H1 (cell line): ENCODE data around the gene SLC9C1. TPM values are rescaled to one million over a fixed set of nuclear protein-coding genes. Genes with fewer than 3 reads are reported as not detected.

ENCODE experiments used
- CTCF ChIA-PET: fragments of 300-600 bp; sonication (Branson Sonifier 250); formaldehyde crosslinking; loops from one replicate; lab custom pipeline; 2021; ENCODE audit not compliant: partially characterized antibody; lab: Charles Lee
- POLR2A ChIA-PET: fragments of 300-600 bp; sonication (Branson Sonifier 250); formaldehyde crosslinking; loops from one replicate; lab custom pipeline; 2021; ENCODE audit warnings: inconsistent platforms; ENCODE audit not compliant: partially characterized antibody; lab: Charles Lee
- DNase-seq, 2 experiments: peaks; one replicate each; pipeline versions ENCODE4 v3.0.0 to v3.0.0-alpha.2; 2010 to 2022; ENCODE audit warnings: low spot score in 2 of 2, low read depth in 1 of 2, mixed read lengths in 1 of 2
- FAIRE-seq: peaks from 2 replicates; lab custom pipeline; 2011; peaks lifted over from hg19 to GRCh38; lab: Jason Lieb, UNC
- H2AFZ ChIP-seq: 2 replicates; pipeline ENCODE4 v1.8.1; 2012; ENCODE audit warnings: low read length, inconsistent platforms
- H2AK5ac ChIP-seq: 2 replicates; pipeline ENCODE4 v1.6.1; 2013; ENCODE audit warnings: low read depth, low read length
- H2BK120ac ChIP-seq: replicated peaks from 2 replicates; pipeline ENCODE3; 2013; ENCODE audit warnings: low read depth, low read length, inconsistent platforms
- H2BK12ac ChIP-seq: 2 replicates; pipeline ENCODE4 v1.6.1; 2013; ENCODE audit warnings: low read depth, low read length
- H2BK15ac ChIP-seq: 2 replicates; pipeline ENCODE4 v1.6.1; 2013; ENCODE audit warnings: low read length
- H2BK20ac ChIP-seq: 2 replicates; pipeline ENCODE4 v1.6.1; 2013; ENCODE audit warnings: low read length
- H2BK5ac ChIP-seq: 2 replicates; pipeline ENCODE4 v1.6.1; 2013; ENCODE audit warnings: low read depth, low read length
- H3K14ac ChIP-seq: 2 replicates; pipeline ENCODE4 v1.6.1; 2013; ENCODE audit warnings: inconsistent platforms; ENCODE audit not compliant: insufficient read length
- H3K18ac ChIP-seq: 2 replicates; pipeline ENCODE4 v1.6.1; 2013; ENCODE audit warnings: low read length; ENCODE audit errors: extremely low read depth
- H3K23ac ChIP-seq: 2 replicates; pipeline ENCODE4 v1.6.1; 2013; ENCODE audit warnings: inconsistent platforms; ENCODE audit not compliant: insufficient read length
- H3K23me2 ChIP-seq: 2 replicates; pipeline ENCODE4 v1.6.1; 2013; ENCODE audit warnings: low read depth, low read length
- H3K27ac ChIP-seq: 2 replicates; pipeline ENCODE4 v1.6.1; 2011; ENCODE audit warnings: low read depth, low read length, inconsistent platforms
- H3K27me3 ChIP-seq, 4 experiments: replicated peaks in 1 of 4; 1 replicate in 1 of 4; 2 replicates in 3 of 4; pipeline versions ENCODE4 v1.6.1 to v1.8.1; 2011 to 2013; ENCODE audit warnings: low read length in 3 of 4, mild to moderate bottlenecking in 3 of 4, inconsistent platforms in 2 of 4, mixed read lengths in 2 of 4, moderate library complexity in 1 of 4; ENCODE audit not compliant: control insufficient read depth in 3 of 4, insufficient read depth in 3 of 4; ENCODE audit errors: extremely low read depth in 1 of 4
- H3K36me3 ChIP-seq, 4 experiments: 2 replicates each; pipeline versions ENCODE4 v1.6.1 to v1.8.1; 2011 to 2013; ENCODE audit warnings: mild to moderate bottlenecking in 4 of 4, low read length in 3 of 4, moderate library complexity in 2 of 4, control low read depth in 1 of 4, inconsistent platforms in 1 of 4; ENCODE audit not compliant: insufficient read depth in 4 of 4, control insufficient read depth in 2 of 4
- H3K4ac ChIP-seq: replicated peaks from 2 replicates; pipeline ENCODE3; 2013; ENCODE audit warnings: low read length, low read depth, mixed read lengths, inconsistent platforms; ENCODE audit not compliant: insufficient read length
- H3K4me1 ChIP-seq, 4 experiments: replicated peaks in 1 of 4; 1 replicate in 1 of 4; 2 replicates in 3 of 4; pipeline versions ENCODE4 v1.6.1 to v1.8.1; 2011 to 2013; ENCODE audit warnings: low read length in 3 of 4, inconsistent platforms in 2 of 4, mixed read lengths in 1 of 4; ENCODE audit not compliant: insufficient read depth in 4 of 4, control insufficient read depth in 3 of 4
- H3K4me2 ChIP-seq, 2 experiments: 2 replicates each; pipeline versions ENCODE4 v1.6.1 to v1.8.1; 2011 to 2013; ENCODE audit warnings: low read depth in 2 of 2, low read length in 2 of 2, control low read depth in 1 of 2, inconsistent platforms in 1 of 2, mild to moderate bottlenecking in 1 of 2; ENCODE audit not compliant: insufficient read depth in 1 of 2
- H3K4me3 ChIP-seq, 4 experiments: fragments of 200-600, 300-600 bp in 1 of 4; sonication (generic), shearing (Covaris generic), sonication (Bioruptor Twin) in 1 of 4; 2 replicates each; pipeline versions ENCODE4 v1.5.1 to v1.8.1; 2011 to 2016; ENCODE audit warnings: low read length in 4 of 4, low read depth in 3 of 4, control low read depth in 2 of 4, inconsistent platforms in 2 of 4, mild to moderate bottlenecking in 2 of 4, mixed read lengths in 1 of 4, moderate library complexity in 1 of 4; ENCODE audit not compliant: insufficient read depth in 2 of 4; ENCODE audit errors: extremely low read depth in 1 of 4
- H3K56ac ChIP-seq: replicated peaks from 2 replicates; pipeline ENCODE3; 2013; ENCODE audit warnings: low read depth, mild to moderate bottlenecking, mixed read lengths, low read length, inconsistent platforms; ENCODE audit not compliant: insufficient read length
- H3K79me1 ChIP-seq: 2 replicates; pipeline ENCODE4 v1.6.1; 2013; ENCODE audit warnings: low read depth, low read length, control low read depth
- H3K79me2 ChIP-seq, 2 experiments: 2 replicates each; pipeline versions ENCODE4 v1.6.1 to v1.8.1; 2012 to 2013; ENCODE audit warnings: low read length in 2 of 2, mild to moderate bottlenecking in 2 of 2, inconsistent platforms in 1 of 2; ENCODE audit not compliant: insufficient read depth in 2 of 2, control insufficient read depth in 1 of 2
- H3K9ac ChIP-seq, 4 experiments: replicated peaks in 1 of 4; 1 replicate in 1 of 4; 2 replicates in 3 of 4; pipeline versions ENCODE4 v1.6.1 to v1.8.1; 2011 to 2013; ENCODE audit warnings: low read depth in 3 of 4, low read length in 3 of 4, control low read depth in 2 of 4, mild to moderate bottlenecking in 2 of 4, moderate library complexity in 2 of 4, inconsistent platforms in 1 of 4; ENCODE audit errors: extremely low read depth in 1 of 4
- H3K9me3 ChIP-seq, 2 experiments: 2 replicates each; pipeline versions ENCODE4 v1.6.1 to v1.8.1; 2012 to 2013; ENCODE audit warnings: mild to moderate bottlenecking in 2 of 2, moderate library complexity in 2 of 2, control low read depth in 1 of 2, inconsistent platforms in 1 of 2, low read depth in 1 of 2, low read length in 1 of 2, mixed read lengths in 1 of 2; ENCODE audit not compliant: insufficient read depth in 2 of 2
- H4K20me1 ChIP-seq, 2 experiments: replicated peaks in 1 of 2; 2 replicates each; pipeline versions ENCODE3 to v1.8.1; 2011 to 2013; ENCODE audit warnings: inconsistent platforms in 2 of 2, low read length in 2 of 2, mild to moderate bottlenecking in 1 of 2; ENCODE audit not compliant: insufficient read depth in 2 of 2, control insufficient read depth in 1 of 2
- H4K5ac ChIP-seq: 2 replicates; pipeline ENCODE4 v1.6.1; 2013; ENCODE audit warnings: low read length, low read depth, mixed read lengths, inconsistent platforms; ENCODE audit not compliant: insufficient read length
- H4K8ac ChIP-seq: 2 replicates; pipeline ENCODE4 v1.8.0; 2013; ENCODE audit warnings: mild to moderate bottlenecking, moderate library complexity, low read length, inconsistent platforms; ENCODE audit not compliant: insufficient read depth; ENCODE audit errors: extremely low read depth
- H4K91ac ChIP-seq: replicated peaks from 2 replicates; pipeline ENCODE3; 2013; ENCODE audit warnings: low read length, mixed read lengths, inconsistent platforms; ENCODE audit not compliant: insufficient read length
- ASH2L ChIP-seq: fragments of 200-600, 300-600 bp; sonication (generic); IDR thresholded peaks from one replicate; pipeline ENCODE4 v1.7.1; 2017; ENCODE audit warnings: low read length
- BACH1 ChIP-seq: IDR thresholded peaks from 2 replicates; pipeline ENCODE4 v1.6.1; 2012; ENCODE audit warnings: low read length, improper control_type of control experiment
- EGR1 ChIP-seq: IDR thresholded peaks from 2 replicates; pipeline ENCODE4 v1.6.1; 2011; ENCODE audit warnings: low read depth, low read length, borderline replicate concordance
- EZH2 ChIP-seq: fragments of 200-600 bp; sonication (generic); IDR thresholded peaks from 2 replicates; pipeline ENCODE4 v1.7.1; 2012; ENCODE audit warnings: low read depth, mild to moderate bottlenecking, moderate library complexity, low read length, inconsistent platforms; ENCODE audit not compliant: severe bottlenecking
- HDAC6 ChIP-seq: IDR thresholded peaks from one replicate; pipeline ENCODE4 v1.7.1; 2012; ENCODE audit warnings: low read depth, mild to moderate bottlenecking, inconsistent platforms, low read length, moderate library complexity
- JUN ChIP-seq: IDR thresholded peaks from 2 replicates; pipeline ENCODE4 v1.6.1; 2011; ENCODE audit warnings: low read depth, mild to moderate bottlenecking, improper control_type of control experiment, low read length
- POLR2A ChIP-seq, 2 experiments: IDR thresholded peaks; 1 replicate in 1 of 2; 2 replicates in 1 of 2; pipeline ENCODE4 v1.6.1; 2011; ENCODE audit warnings: low read depth in 2 of 2, low read length in 2 of 2, mild to moderate bottlenecking in 2 of 2; ENCODE audit errors: control extremely low read depth in 1 of 2
- SIX5 ChIP-seq: IDR thresholded peaks from 2 replicates; pipeline ENCODE4 v1.6.1; 2011; ENCODE audit warnings: mild to moderate bottlenecking, low read depth, low read length
- SP2 ChIP-seq: IDR thresholded peaks from 2 replicates; pipeline ENCODE4 v1.6.1; 2012; ENCODE audit warnings: mild to moderate bottlenecking, low read length, inconsistent platforms
- SUZ12 ChIP-seq: fragments of 200-600 bp; sonication (generic); IDR thresholded peaks from 2 replicates; pipeline ENCODE4 v1.6.1; 2012; ENCODE audit warnings: mild to moderate bottlenecking, inconsistent platforms, low read length, moderate library complexity, mixed read lengths
- WGBS, 2 experiments: shearing (Covaris generic) in 1 of 2; methylation state at CpG; one replicate each; pipeline versions ENCODE4 v1.1.6 to v1.1.7; 2013 to 2015; ENCODE audit warnings: low lambda C conversion rate in 2 of 2, mixed read lengths in 2 of 2, inconsistent platforms in 1 of 2, low coverage in 1 of 2, missing lambda C conversion rate in 1 of 2; ENCODE audit not compliant: insufficient replicate concordance in 2 of 2, insufficient coverage in 1 of 2, insufficient read length in 1 of 2; ENCODE audit errors: extremely low coverage in 1 of 2, missing lambda C conversion rate in 1 of 2; 5-methylcytosine and 5-hydroxymethylcytosine counted together
- polyA plus RNA-seq, 7 experiments: library from polyadenylated mRNA; depleted of rRNA in 3 of 7; stranded (reverse) in 5 of 7; unstranded in 2 of 7; fragments of >200 nt in 5 of 7; fragments of 200-250 nt in 2 of 7; gene quantifications; 1 replicate in 5 of 7; 2 replicates in 1 of 7; 4 replicates in 1 of 7; pipeline versions ENCODE4 v1.2.1 to v1.2.3, GENCODE V29; 2011 to 2013; ENCODE audit warnings: missing spikeins in 2 of 7, mixed read lengths in 2 of 7
- total RNA-seq: library from RNA; stranded (reverse); fragmentation: NEBNext Ultra II Directional; extraction: Animal tissue kit (Norgen Biotek cat#: 25700); gene quantifications from 2 replicates; pipeline ENCODE4 v1.2.1, GENCODE V29; 2021

The SLC9C1 gene
- total and polyA plus RNA-seq, 2 of the 8 experiments (the other 6 are each of a cell fraction or from before 2014, with no cell fraction given): 0.15 to 0.24 TPM

- Histone ChIP-seq H2AFZ (no peak overlapping the region), H3K36me3 (peaks cover 0 to 2% (median 0%) of the 10 kb centered on the region in 4 experiments; a peak in 1 of 8 replicates), H3K18ac (peak overlapping the region; percentile 93), H2AK5ac (peak overlapping the region; percentile 96; the same call in 1 of the 2 replicates), H3K27me3 (no peaks in the 10 kb centered on the region), H3K4me1 (peaks cover 17 to 25% (median 20%) of the 10 kb centered on the region in 4 experiments), H3K23me2 (peaks cover 10% of the 10 kb centered on the region; the same call in 1 of the 2 replicates), H4K8ac (no peak overlapping the region), H4K91ac (peak overlapping the region; percentile 45), H3K79me1 (no peaks in the 10 kb centered on the region), H3K23ac (no peak overlapping the region), H3K56ac (peak overlapping the region; percentile 8), H3K27ac (peak overlapping the region; percentile 90), H2BK5ac (peak overlapping the region; percentile 99), H3K4me3 (peak overlapping the region in 3 of 4 experiments; percentile 31 to 53 (median 37); a peak in 5 of 8 replicates), H3K9me3 (no peaks in the 10 kb centered on the region; a peak in 1 of 4 replicates), H2BK120ac (peak overlapping the region; percentile 88), H2BK12ac (peak overlapping the region; percentile 95), H3K14ac (no peak overlapping the region), H2BK15ac (peak overlapping the region; percentile 89; the same call in 1 of the 2 replicates), H3K4me2 (peak overlapping the region; percentile 61 to 90), H3K9ac (peak overlapping the region in 2 of 4 experiments; percentile 43; a peak in 3 of 7 replicates), H3K4ac (peak overlapping the region; percentile 62), H3K79me2 (no peaks in the 10 kb centered on the region), H4K20me1 (no peaks in the 10 kb centered on the region), H2BK20ac (peak overlapping the region; percentile 98), H4K5ac (peak overlapping the region; percentile 76)
- FAIRE-seq (peak; percentile 74), DNase-seq (peak in 1 of 2 experiments; percentile 67)
- ChIA-PET CTCF (interaction anchor here (1.5 to 5.5 kb wide), 3 partner anchors 9 to 135 kb away, joined by 5 to 47 read pairs (median 6); partner anchors contain the start of gene SLC9C1), POLR2A (interaction anchor here (0.9 to 4.9 kb wide), 2 partner anchors 9 to 31 kb away, joined by 6 to 32 read pairs; partner anchors contain the start of genes CD200 and SLC9C1)
- WGBS, 2 experiments: 58% methylated on average over 11 of the region's 11 CpGs; no CpG with 5 or more reads in 1 of the 2 experiments
- TF ChIP-seq POLR2A (IDR thresholded peaks at IDR 0.05; ENCODE audit: control extremely low read depth in 1 of 2, low read depth in 2 of 2, low read length in 2 of 2) (no peak), BACH1 (no peak), EGR1 (no peak), ASH2L (peak; percentile 17), SUZ12 (no peak), SIX5 (no peak), HDAC6 (no peak), JUN (no peak), SP2 (no peak), EZH2 (no peak)
Measured at GRCh38 chr3:112302150-112302830, 8.3 kb upstream of the SLC9C1 start.
